Skeletal muscle satellite cell (primary cell): ENCODE measurements around the gene NF2. TPM values are rescaled to one million over a fixed set of nuclear protein-coding genes. Genes with fewer than 3 reads are reported as not detected.

Experiments used
- H3K27me3 ChIP-seq: 2 replicates; pipeline ENCODE4 v1.7.0; 2013; ENCODE audit warnings: low read length; ENCODE audit not compliant: control insufficient read depth, insufficient read depth
- H3K36me3 ChIP-seq: 2 replicates; pipeline ENCODE4 v1.7.0; 2013; ENCODE audit warnings: mild to moderate bottlenecking, control low read depth, low read length; ENCODE audit not compliant: insufficient read depth
- H3K4me1 ChIP-seq: 2 replicates; pipeline ENCODE4 v1.7.0; 2013; ENCODE audit warnings: low read length; ENCODE audit not compliant: control insufficient read depth, insufficient read depth
- H3K4me2 ChIP-seq: 2 replicates; pipeline ENCODE4 v1.7.0; 2013; ENCODE audit warnings: mild to moderate bottlenecking, low read length
- H3K4me3 ChIP-seq: 2 replicates; pipeline ENCODE4 v1.7.0; 2013; ENCODE audit warnings: low read length
- H3K9ac ChIP-seq: 2 replicates; pipeline ENCODE4 v1.7.0; 2013; ENCODE audit warnings: mild to moderate bottlenecking, low read depth, low read length, moderate library complexity
- H3K9me3 ChIP-seq: replicated peaks from 2 replicates; pipeline ENCODE4 v1.7.0; 2013; ENCODE audit warnings: mild to moderate bottlenecking, control low read depth, low read length
- small RNA-seq: library from RNA; depleted of rRNA; stranded (forward); fragments of <200 nt; gene quantifications from one replicate; pipeline ENCODE3, GENCODE V24; 2012

The NF2 gene

GRCh38 chr22:29739346-29739875, 136.0 kb downstream of the NF2 start:
- Histone ChIP-seq H3K4me1 (peaks cover under 1% of the 10 kb centered on the region), H3K4me2 (no peak overlapping the region), H3K9ac (no peak overlapping the region), H3K36me3 (peaks cover 18% of the 10 kb centered on the region), H3K27me3 (no peaks in the 10 kb centered on the region), H3K9me3 (no peaks in the 10 kb centered on the region), H3K4me3 (no peak overlapping the region)

GRCh38 chr22:29740216-29740615, 136.8 kb downstream of the NF2 start:
- Histone ChIP-seq H3K27me3 (no peaks in the 10 kb centered on the region), H3K36me3 (peaks cover 18% of the 10 kb centered on the region), H3K4me1 (peaks cover 7% of the 10 kb centered on the region), H3K4me3 (no peak overlapping the region), H3K9ac (no peak overlapping the region), H3K9me3 (no peaks in the 10 kb centered on the region), H3K4me2 (no peak overlapping the region)

GRCh38 chr22:29741926-29742325, 138.5 kb downstream of the NF2 start:
- H3K4me3 ChIP-seq, result no peak overlapping the region
- H3K36me3 ChIP-seq, result peaks cover 12% of the 10 kb centered on the region
- H3K9me3 ChIP-seq, result no peaks in the 10 kb centered on the region
- H3K4me1 ChIP-seq, result peaks cover 11% of the 10 kb centered on the region
- H3K9ac ChIP-seq, result no peak overlapping the region
- no peak overlapping the region for H3K4me2 ChIP-seq
- no peaks in the 10 kb centered on the region for H3K27me3 ChIP-seq

- peaks cover 12% of the 10 kb centered on the region for H3K36me3 ChIP-seq
- no peak overlapping the region for H3K4me2 ChIP-seq
- H3K9ac ChIP-seq, result no peak overlapping the region
- no peak overlapping the region for H3K4me3 ChIP-seq
- H3K4me1 ChIP-seq, result peaks cover 11% of the 10 kb centered on the region
- no peaks in the 10 kb centered on the region for H3K9me3 ChIP-seq
- no peaks in the 10 kb centered on the region for H3K27me3 ChIP-seq
Observed at GRCh38 chr22:29742326-29742725, 138.9 kb downstream of the NF2 start.

GRCh38 chr22:29744902-29745301, 141.5 kb downstream of the NF2 start:
- Histone ChIP-seq H3K4me3 (no peak overlapping the region), H3K4me2 (no peak overlapping the region), H3K4me1 (peaks cover 11% of the 10 kb centered on the region), H3K9ac (no peak overlapping the region), H3K9me3 (no peaks in the 10 kb centered on the region), H3K36me3 (peaks cover 12% of the 10 kb centered on the region), H3K27me3 (no peaks in the 10 kb centered on the region)

GRCh38 chr22:29747832-29748231, 144.4 kb downstream of the NF2 start:
- Histone ChIP-seq H3K9me3 (no peaks in the 10 kb centered on the region), H3K4me3 (no peak overlapping the region), H3K36me3 (peaks cover 2% of the 10 kb centered on the region), H3K4me2 (no peak overlapping the region), H3K27me3 (no peaks in the 10 kb centered on the region), H3K9ac (no peak overlapping the region), H3K4me1 (peaks cover 11% of the 10 kb centered on the region)

Small RNAs within 50 kb of the gene (small RNA-seq; reads per million reads assigned to genes)
- not detected for gene AC004882.2
